Measurements from ENCODE around the gene RASSF4.

Gene RASSF4

DNA sequence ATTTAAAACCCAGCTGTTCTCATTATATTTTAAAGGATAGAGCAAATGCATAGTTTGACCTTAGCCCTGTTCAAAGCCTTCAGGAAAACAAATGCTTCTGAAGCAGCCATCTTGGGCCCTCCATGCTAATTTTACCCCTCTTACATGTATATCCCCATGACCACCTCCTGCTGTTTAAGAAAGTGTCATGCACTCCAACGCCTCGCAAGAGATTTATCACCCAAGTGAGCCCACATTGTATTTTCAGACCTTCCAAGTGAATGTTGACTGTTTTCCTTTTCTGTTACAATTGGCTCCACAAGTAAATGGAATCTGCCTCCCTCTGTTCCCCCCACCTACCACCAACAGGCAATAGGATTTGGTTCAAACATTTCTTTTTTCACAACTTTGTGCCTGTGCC, 43.2 kb upstream of the RASSF4 start:
- Histone ChIP-seq H3K9ac (ENCODE audit: low read depth, low read length, poor library complexity) (no peak overlapping the region), H2BK15ac (ENCODE audit: low read length) (no peak overlapping the region), H3K79me1 (ENCODE audit: low read depth, low read length) (no peaks in the 10 kb centered on the region), H2BK5ac (ENCODE audit: low read length) (no peak overlapping the region), H3K14ac (ENCODE audit: low read length) (no peak overlapping the region), H3K36me3 (replicated peaks in 1 of 2; ENCODE audit: control insufficient read depth in 2 of 2, insufficient read depth in 2 of 2, low read length in 2 of 2) (no peaks in the 10 kb centered on the region), H3K4me2 (ENCODE audit: insufficient read depth, low read length, poor library complexity, severe bottlenecking) (no peak overlapping the region), H2AK5ac (ENCODE audit: low read depth, low read length) (no peak overlapping the region), H3K27me3 (ENCODE audit: control insufficient read depth in 3 of 3, insufficient read depth in 3 of 3, low read depth in 1 of 3, low read length in 3 of 3) (peaks cover 0 to 4% (median 0%) of the 10 kb centered on the region in 3 experiments), H2AFZ (ENCODE audit: low read length) (no peak overlapping the region), H3K23ac (ENCODE audit: low read depth, low read length, poor library complexity) (no peak overlapping the region), H3K18ac (ENCODE audit: low read length) (no peak overlapping the region), H4K91ac (ENCODE audit: low read depth, low read length, poor library complexity) (no peak overlapping the region), H3K27ac (replicated peaks; ENCODE audit: low read length) (no peak overlapping the region), H3K4me3 (ENCODE audit: low read length in 2 of 2) (no peak overlapping the region), H4K8ac (ENCODE audit: low read depth, low read length) (no peak overlapping the region), H3K4ac (ENCODE audit: low read length) (no peak overlapping the region), H3K4me1 (ENCODE audit: control insufficient read depth in 2 of 2, insufficient read depth in 1 of 2, low read depth in 1 of 2, low read length in 2 of 2) (peaks cover 0 to 6% of the 10 kb centered on the region in 2 donors), H3K9me3 (replicated peaks in 1 of 2; ENCODE audit: control insufficient read depth in 2 of 2, insufficient read depth in 1 of 2, low read depth in 1 of 2, low read length in 2 of 2) (no peaks in the 10 kb centered on the region), H2BK12ac (ENCODE audit: low read length) (no peak overlapping the region), H2BK120ac (ENCODE audit: low read depth, low read length) (no peak overlapping the region)
- no CpG with 5 or more reads among the region's 2 CpGs for WGBS, 2 donors (ENCODE audit: extremely low coverage in 2 of 2, insufficient read length in 2 of 2, insufficient replicate concordance in 1 of 2)
- no peak for DNase-seq (ENCODE audit: low spot score)

- Histone ChIP-seq H4K8ac (ENCODE audit: low read depth, low read length) (no peak overlapping the region), H2BK12ac (ENCODE audit: low read length) (no peak overlapping the region), H3K9me3 (replicated peaks in 1 of 2; ENCODE audit: control insufficient read depth in 2 of 2, insufficient read depth in 1 of 2, low read depth in 1 of 2, low read length in 2 of 2) (no peaks in the 10 kb centered on the region), H3K18ac (ENCODE audit: low read length) (no peak overlapping the region), H3K4me1 (ENCODE audit: control insufficient read depth in 2 of 2, insufficient read depth in 1 of 2, low read depth in 1 of 2, low read length in 2 of 2) (peaks cover 0 to 3% of the 10 kb centered on the region in 2 donors), H3K4me2 (ENCODE audit: insufficient read depth, low read length, poor library complexity, severe bottlenecking) (no peak overlapping the region), H3K4ac (ENCODE audit: low read length) (no peak overlapping the region), H3K27ac (replicated peaks; ENCODE audit: low read length) (no peak overlapping the region), H2AFZ (ENCODE audit: low read length) (no peak overlapping the region), H3K27me3 (ENCODE audit: control insufficient read depth in 3 of 3, insufficient read depth in 3 of 3, low read depth in 1 of 3, low read length in 3 of 3) (peaks cover 0 to 4% (median 0%) of the 10 kb centered on the region in 3 experiments), H3K4me3 (ENCODE audit: low read length in 2 of 2) (no peak overlapping the region), H3K79me1 (ENCODE audit: low read depth, low read length) (no peaks in the 10 kb centered on the region), H2AK5ac (ENCODE audit: low read depth, low read length) (no peak overlapping the region), H3K9ac (ENCODE audit: low read depth, low read length, poor library complexity) (no peak overlapping the region), H4K91ac (ENCODE audit: low read depth, low read length, poor library complexity) (no peak overlapping the region), H2BK15ac (ENCODE audit: low read length) (no peak overlapping the region), H3K23ac (ENCODE audit: low read depth, low read length, poor library complexity) (no peak overlapping the region), H3K36me3 (replicated peaks in 1 of 2; ENCODE audit: control insufficient read depth in 2 of 2, insufficient read depth in 2 of 2, low read length in 2 of 2) (no peaks in the 10 kb centered on the region), H2BK120ac (ENCODE audit: low read depth, low read length) (no peak overlapping the region), H3K14ac (ENCODE audit: low read length) (no peak overlapping the region), H2BK5ac (ENCODE audit: low read length) (no peak overlapping the region)
- WGBS, 2 donors (ENCODE audit: extremely low coverage in 2 of 2, insufficient read length in 2 of 2, insufficient replicate concordance in 1 of 2), result no CpG with 5 or more reads among the region's 3 CpGs
- no peak for DNase-seq (ENCODE audit: low spot score)
These were observed 41.8 kb upstream of the RASSF4 start for GRCh38 chr10:44917848-44918247.

GRCh38 chr10:44920252-44920651, 39.4 kb upstream of the RASSF4 start:
- Histone ChIP-seq H3K79me1 (ENCODE audit: low read depth, low read length) (no peaks in the 10 kb centered on the region), H3K4me1 (ENCODE audit: control insufficient read depth in 2 of 2, insufficient read depth in 1 of 2, low read depth in 1 of 2, low read length in 2 of 2) (peaks cover 3 to 9% of the 10 kb centered on the region in 2 donors), H2BK5ac (ENCODE audit: low read length) (no peak overlapping the region), H2BK120ac (ENCODE audit: low read depth, low read length) (no peak overlapping the region), H3K23ac (ENCODE audit: low read depth, low read length, poor library complexity) (no peak overlapping the region), H2BK12ac (ENCODE audit: low read length) (no peak overlapping the region), H3K4me3 (ENCODE audit: low read length in 2 of 2) (no peak overlapping the region), H3K18ac (ENCODE audit: low read length) (no peak overlapping the region), H3K4me2 (ENCODE audit: insufficient read depth, low read length, poor library complexity, severe bottlenecking) (no peak overlapping the region), H3K14ac (ENCODE audit: low read length) (no peak overlapping the region), H4K91ac (ENCODE audit: low read depth, low read length, poor library complexity) (no peak overlapping the region), H2AK5ac (ENCODE audit: low read depth, low read length) (no peak overlapping the region), H3K9me3 (replicated peaks in 1 of 2; ENCODE audit: control insufficient read depth in 2 of 2, insufficient read depth in 1 of 2, low read depth in 1 of 2, low read length in 2 of 2) (no peaks in the 10 kb centered on the region), H3K36me3 (replicated peaks in 1 of 2; ENCODE audit: control insufficient read depth in 2 of 2, insufficient read depth in 2 of 2, low read length in 2 of 2) (no peaks in the 10 kb centered on the region), H3K9ac (ENCODE audit: low read depth, low read length, poor library complexity) (no peak overlapping the region), H3K27me3 (ENCODE audit: control insufficient read depth in 3 of 3, insufficient read depth in 3 of 3, low read depth in 1 of 3, low read length in 3 of 3) (peaks cover 0 to 4% (median 0%) of the 10 kb centered on the region in 3 experiments), H3K4ac (ENCODE audit: low read length) (no peak overlapping the region), H3K27ac (replicated peaks; ENCODE audit: low read length) (no peak overlapping the region), H4K8ac (ENCODE audit: low read depth, low read length) (no peak overlapping the region), H2BK15ac (ENCODE audit: low read length) (no peak overlapping the region), H2AFZ (ENCODE audit: low read length) (no peak overlapping the region)
- DNase-seq (ENCODE audit: low spot score), result no peak
- WGBS, 2 donors (ENCODE audit: extremely low coverage in 2 of 2, insufficient read length in 2 of 2, insufficient replicate concordance in 1 of 2), result no CpG with 5 or more reads among the region's 3 CpGs

GRCh38 chr10:44921061-44921460, 38.5 kb upstream of the RASSF4 start:
- no peak for DNase-seq (ENCODE audit: low spot score)
- peaks cover 0 to 4% (median 0%) of the 10 kb centered on the region in 3 experiments for H3K27me3 ChIP-seq (ENCODE audit: control insufficient read depth in 3 of 3, insufficient read depth in 3 of 3, low read depth in 1 of 3, low read length in 3 of 3)

More at GRCh38 chr10:44921061-44921460, 38.5 kb upstream of the RASSF4 start:
- Histone ChIP-seq H2BK12ac (ENCODE audit: low read length) (no peak overlapping the region), H3K18ac (ENCODE audit: low read length) (no peak overlapping the region), H2BK5ac (ENCODE audit: low read length) (no peak overlapping the region), H3K9me3 (replicated peaks in 1 of 2; ENCODE audit: control insufficient read depth in 2 of 2, insufficient read depth in 1 of 2, low read depth in 1 of 2, low read length in 2 of 2) (peaks cover 0 to 2% of the 10 kb centered on the region in 2 donors), H3K23ac (ENCODE audit: low read depth, low read length, poor library complexity) (no peak overlapping the region), H3K4me3 (ENCODE audit: low read length in 2 of 2) (no peak overlapping the region), H3K4ac (ENCODE audit: low read length) (no peak overlapping the region), H3K4me2 (ENCODE audit: insufficient read depth, low read length, poor library complexity, severe bottlenecking) (no peak overlapping the region), H4K91ac (ENCODE audit: low read depth, low read length, poor library complexity) (no peak overlapping the region), H3K36me3 (replicated peaks in 1 of 2; ENCODE audit: control insufficient read depth in 2 of 2, insufficient read depth in 2 of 2, low read length in 2 of 2) (no peaks in the 10 kb centered on the region), H3K9ac (ENCODE audit: low read depth, low read length, poor library complexity) (no peak overlapping the region), H2BK15ac (ENCODE audit: low read length) (no peak overlapping the region), H2AK5ac (ENCODE audit: low read depth, low read length) (no peak overlapping the region), H3K14ac (ENCODE audit: low read length) (no peak overlapping the region), H4K8ac (ENCODE audit: low read depth, low read length) (no peak overlapping the region), H3K4me1 (ENCODE audit: control insufficient read depth in 2 of 2, insufficient read depth in 1 of 2, low read depth in 1 of 2, low read length in 2 of 2) (peaks cover 3 to 11% of the 10 kb centered on the region in 2 donors), H2BK120ac (ENCODE audit: low read depth, low read length) (no peak overlapping the region), H3K27ac (replicated peaks; ENCODE audit: low read length) (no peak overlapping the region), H2AFZ (ENCODE audit: low read length) (no peak overlapping the region), H3K79me1 (ENCODE audit: low read depth, low read length) (no peaks in the 10 kb centered on the region)
- WGBS, 2 donors (ENCODE audit: extremely low coverage in 2 of 2, insufficient read length in 2 of 2, insufficient replicate concordance in 1 of 2), result no CpG with 5 or more reads among the region's 5 CpGs
